H9 (cell line): Measurements from ENCODE around the gene EFCAB12. TPM values are rescaled to one million over a fixed set of nuclear protein-coding genes. Genes with fewer than 3 reads are reported as not detected.

ENCODE experiments used
- DNase-seq: peaks from one replicate; pipeline ENCODE4 v3.0.0-alpha.2; 2017
- H2AFZ ChIP-seq: one replicate; pipeline ENCODE4 v1.6.1; 2013; ENCODE audit warnings: mild to moderate bottlenecking, low read length, control low read depth, moderate library complexity
- H2AK5ac ChIP-seq: 2 replicates; pipeline ENCODE4 v1.6.1; 2013; ENCODE audit warnings: low read length, control low read depth, mixed read lengths; ENCODE audit not compliant: insufficient read length
- H2BK120ac ChIP-seq: one replicate; pipeline ENCODE4 v1.6.1; 2013; ENCODE audit warnings: low read depth, mild to moderate bottlenecking, low read length, control low read depth, inconsistent platforms; ENCODE audit not compliant: poor library complexity, severe bottlenecking
- H2BK12ac ChIP-seq: 2 replicates; pipeline ENCODE4 v1.6.1; 2013; ENCODE audit warnings: low read length, control low read depth, mixed read lengths, low read depth; ENCODE audit not compliant: insufficient read length
- H2BK15ac ChIP-seq: 2 replicates; pipeline ENCODE4 v1.6.1; 2013; ENCODE audit warnings: low read depth, low read length, control low read depth
- H2BK20ac ChIP-seq: one replicate; pipeline ENCODE4 v1.6.1; 2013; ENCODE audit warnings: low read depth, mild to moderate bottlenecking, low read length, control low read depth, inconsistent platforms; ENCODE audit not compliant: poor library complexity, severe bottlenecking
- H2BK5ac ChIP-seq: 2 replicates; pipeline ENCODE4 v1.6.1; 2013; ENCODE audit warnings: low read length, control low read depth, mixed read lengths; ENCODE audit not compliant: insufficient read length
- H3K14ac ChIP-seq: 2 replicates; pipeline ENCODE4 v1.6.1; 2013; ENCODE audit warnings: low read length, control low read depth; ENCODE audit not compliant: insufficient read depth
- H3K18ac ChIP-seq: 2 replicates; pipeline ENCODE4 v1.6.1; 2013; ENCODE audit warnings: low read depth, mild to moderate bottlenecking, mixed read lengths, low read length, control low read depth; ENCODE audit not compliant: insufficient read length
- H3K23ac ChIP-seq: 2 replicates; pipeline ENCODE4 v1.6.1; 2013; ENCODE audit warnings: low read length, control low read depth, mixed read lengths, low read depth; ENCODE audit not compliant: insufficient read length
- H3K23me2 ChIP-seq: 2 replicates; pipeline ENCODE4 v1.6.1; 2013; ENCODE audit warnings: low read depth, mild to moderate bottlenecking, mixed read lengths, low read length, control low read depth; ENCODE audit not compliant: insufficient read length, poor library complexity, severe bottlenecking
- H3K27ac ChIP-seq: 2 replicates; pipeline ENCODE4 v1.5.1; 2013; ENCODE audit warnings: low read length, control low read depth, mixed read lengths, low read depth; ENCODE audit not compliant: insufficient read length
- H3K27me3 ChIP-seq: 2 replicates; pipeline ENCODE4 v1.6.1; 2013; ENCODE audit warnings: low read length, control low read depth, inconsistent platforms; ENCODE audit not compliant: insufficient read depth
- H3K4ac ChIP-seq: 2 replicates; pipeline ENCODE4 v1.6.1; 2013; ENCODE audit warnings: low read depth, mild to moderate bottlenecking, control low read depth, inconsistent platforms, low read length, moderate library complexity
- H3K4me1 ChIP-seq: 2 replicates; pipeline ENCODE4 v1.6.1; 2013; ENCODE audit warnings: low read length, control low read depth, inconsistent platforms; ENCODE audit not compliant: insufficient read depth
- H3K4me2 ChIP-seq: 2 replicates; pipeline ENCODE4 v1.6.1; 2013; ENCODE audit warnings: low read length, control low read depth, mixed read lengths; ENCODE audit not compliant: insufficient read length, insufficient read depth
- H3K56ac ChIP-seq: 2 replicates; pipeline ENCODE4 v1.6.1; 2013; ENCODE audit warnings: low read depth, mild to moderate bottlenecking, mixed read lengths, low read length, control low read depth; ENCODE audit not compliant: insufficient read length
- H3K79me1 ChIP-seq: 2 replicates; pipeline ENCODE4 v1.6.1; 2013; ENCODE audit warnings: low read depth, mild to moderate bottlenecking, moderate library complexity, low read length, control low read depth, inconsistent platforms; ENCODE audit not compliant: insufficient read depth, poor library complexity, severe bottlenecking
- H3K79me2 ChIP-seq: 2 replicates; pipeline ENCODE4 v1.6.1; 2013; ENCODE audit warnings: low read length, control low read depth, inconsistent platforms; ENCODE audit not compliant: insufficient read depth
- H3K9ac ChIP-seq: 2 replicates; pipeline ENCODE4 v1.6.1; 2013; ENCODE audit warnings: low read length, control low read depth, mixed read lengths; ENCODE audit not compliant: insufficient read length; ENCODE audit errors: extremely low read depth
- H3K9me3 ChIP-seq: one replicate; pipeline ENCODE4 v1.6.1; 2013; ENCODE audit warnings: low read depth, low read length, inconsistent platforms; ENCODE audit not compliant: control insufficient read depth
- H3T11ph ChIP-seq: one replicate; pipeline ENCODE4 v1.6.1; 2013; ENCODE audit warnings: mild to moderate bottlenecking, low read length, control low read depth, inconsistent platforms
- H4K20me1 ChIP-seq: one replicate; pipeline ENCODE4 v1.6.1; 2013; ENCODE audit not compliant: control insufficient read depth, insufficient read length, insufficient read depth
- H4K5ac ChIP-seq: 2 replicates; pipeline ENCODE4 v1.6.1; 2013; ENCODE audit warnings: low read depth, mild to moderate bottlenecking, mixed read lengths, low read length, control low read depth; ENCODE audit not compliant: insufficient read length
- H4K8ac ChIP-seq: replicated peaks from 2 replicates; pipeline ENCODE4 v1.6.1; 2013; ENCODE audit warnings: low read length, control low read depth, mixed read lengths, low read depth; ENCODE audit not compliant: insufficient read length
- H4K91ac ChIP-seq: 2 replicates; pipeline ENCODE4 v1.6.1; 2013; ENCODE audit warnings: low read depth, mild to moderate bottlenecking, moderate library complexity, mixed read lengths, low read length, control low read depth; ENCODE audit not compliant: insufficient read length
- H3K27ac Mint-ChIP-seq, 3 experiments: 2 replicates in 2 of 3; 3 replicates in 1 of 3; pipeline ENCODE4 v1.8.0; 2020 to 2021; ENCODE audit warnings: mixed read lengths in 3 of 3, mild to moderate bottlenecking in 1 of 3, moderate library complexity in 1 of 3
- H3K27me3 Mint-ChIP-seq: 2 replicates; pipeline ENCODE4 v1.8.0; 2021; ENCODE audit warnings: low read depth, mild to moderate bottlenecking, moderate library complexity, mixed read lengths
- H3K36me3 Mint-ChIP-seq, 3 experiments: 2 replicates in 2 of 3; 3 replicates in 1 of 3; pipeline ENCODE4 v1.8.0; 2020 to 2021; ENCODE audit warnings: low read depth in 3 of 3, mixed read lengths in 3 of 3; ENCODE audit not compliant: insufficient read depth in 1 of 3
- H3K4me1 Mint-ChIP-seq, 2 experiments: 2 replicates each; pipeline ENCODE4 v1.8.0; 2020; ENCODE audit warnings: mixed read lengths in 2 of 2
- H3K4me3 Mint-ChIP-seq, 2 experiments: 2 replicates in 1 of 2; 3 replicates in 1 of 2; pipeline ENCODE4 v1.8.0; 2020 to 2021; ENCODE audit warnings: mild to moderate bottlenecking in 2 of 2, mixed read lengths in 2 of 2, moderate library complexity in 1 of 2
- H3K9me3 Mint-ChIP-seq, 2 experiments: 2 replicates in 1 of 2; 3 replicates in 1 of 2; pipeline ENCODE4 v1.8.0; 2020; ENCODE audit warnings: mild to moderate bottlenecking in 2 of 2, mixed read lengths in 2 of 2, moderate library complexity in 1 of 2
- CTCF ChIP-seq: fragments of 200-600 bp; sonication (generic); conservative IDR thresholded peaks from 3 replicates; pipeline ENCODE4 v1.8.0; 2021; ENCODE audit warnings: antibody characterized with exemption, mild to moderate bottlenecking
- WGBS: extraction: QIAGEN DNeasy Blood & Tissue Kit; methylation state at CpG from one replicate; pipeline ENCODE4 v1.1.7; 2013; ENCODE audit warnings: missing lambda C conversion rate, low lambda C conversion rate, mixed read lengths; ENCODE audit not compliant: insufficient read length; ENCODE audit errors: extremely low coverage; 5-methylcytosine and 5-hydroxymethylcytosine counted together
- total RNA-seq: library from RNA; stranded (reverse); gene quantifications from 2 replicates; pipeline ENCODE4 v1.2.1, GENCODE V29; 2021

Gene EFCAB12
- total RNA-seq, 1 experiment from 2014 or later = 0.28 TPM

GRCh38 chr3:129460572-129460971 is 32.1 kb upstream of the EFCAB12 start:
- Histone ChIP-seq H2BK12ac (no peak overlapping the region), H3K23ac (no peak overlapping the region), H3K14ac (no peak overlapping the region), H2BK15ac (no peak overlapping the region), H2AFZ (no peak overlapping the region), H2BK5ac (no peak overlapping the region), H3K4me2 (no peak overlapping the region), H3K27ac (no peak overlapping the region), H3K23me2 (no peaks in the 10 kb centered on the region), H3K4ac (no peak overlapping the region), H3K18ac (no peak overlapping the region), H4K8ac (no peak overlapping the region), H3K79me2 (no peaks in the 10 kb centered on the region), H3K56ac (no peak overlapping the region), H4K5ac (no peak overlapping the region), H3K9me3 (no peaks in the 10 kb centered on the region), H3T11ph (no peak overlapping the region), H2AK5ac (no peak overlapping the region), H2BK20ac (no peak overlapping the region), H3K27me3 (no peaks in the 10 kb centered on the region), H2BK120ac (no peak overlapping the region), H3K9ac (no peak overlapping the region), H3K79me1 (no peaks in the 10 kb centered on the region), H3K4me1 (no peaks in the 10 kb centered on the region), H4K20me1 (no peaks in the 10 kb centered on the region), H4K91ac (no peak overlapping the region)
- Mint-ChIP-seq H3K4me1 (no peaks in the 10 kb centered on the region), H3K4me3 (no peak overlapping the region), H3K27ac (no peak overlapping the region), H3K9me3 (no peaks in the 10 kb centered on the region), H3K36me3 (peaks cover 0 to 7% (median 2%) of the 10 kb centered on the region in 3 experiments; a peak in 3 of 7 replicates), H3K27me3 (no peaks in the 10 kb centered on the region)
- WGBS = no CpG with 5 or more reads among the region's 2 CpGs
- no peak for TF ChIP-seq CTCF
- DNase-seq = no peak
